Stimulated activated CD4-positive, alpha-beta T cell treated with anti-CD3 and anti-CD28 coated beads, Interleukin-4, amount 100 ng/mL, for 4 hours (primary cell): ENCODE results near the gene TRAF3IP1.
"Not testable (repeated sequence)": the region's sequence is repeated elsewhere in the genome, so short reads cannot be mapped to it uniquely, and the experiment has no call there.

Source experiments
- DNase-seq, 2 experiments: peaks; one replicate each; pipeline ENCODE4 v3.0.0-alpha.2; 2020

The TRAF3IP1 gene

DNA sequence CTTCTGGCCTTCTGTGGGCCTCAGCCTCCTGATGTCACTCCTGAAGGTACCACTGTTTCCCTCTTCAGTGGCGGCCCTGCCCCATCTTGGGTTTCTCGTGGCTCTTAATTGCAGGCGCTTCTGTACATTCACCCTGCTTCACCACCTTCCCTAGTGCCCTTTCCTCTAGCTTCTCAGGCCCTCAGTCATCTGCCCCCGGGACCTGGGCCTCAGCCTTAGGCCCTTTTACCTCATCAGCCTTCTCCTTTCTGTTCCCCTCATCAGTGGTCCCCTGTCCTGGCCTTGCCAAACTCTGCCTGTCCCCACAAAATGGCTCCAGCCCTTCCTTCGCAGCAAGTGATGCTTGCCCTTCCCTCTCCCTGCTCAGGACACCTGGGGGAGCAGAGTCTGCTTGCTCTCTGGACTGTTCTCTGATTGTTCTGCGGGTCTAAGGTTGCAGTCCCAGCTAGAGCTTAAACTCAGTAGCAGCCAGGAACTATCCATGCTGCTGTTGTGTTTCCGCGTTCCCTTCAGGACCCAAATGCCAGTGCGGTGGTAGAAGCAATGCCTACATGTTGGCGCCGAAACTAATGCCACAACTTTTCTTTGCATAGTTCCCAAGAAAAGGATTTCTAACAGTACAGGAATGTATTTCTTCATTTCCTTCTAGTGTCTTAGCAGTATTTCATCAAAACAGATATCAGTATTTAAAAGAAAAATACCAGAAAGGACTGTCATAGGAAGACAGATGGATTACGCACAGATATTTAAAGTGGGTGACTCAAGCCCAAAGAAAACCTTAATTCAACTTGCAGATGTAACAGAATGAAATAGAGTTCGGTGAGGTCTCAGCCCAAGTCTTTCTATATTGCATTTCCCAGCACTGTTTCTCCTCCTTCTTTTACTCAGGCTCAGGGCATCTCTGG, 113.9 kb downstream of the TRAF3IP1 start:
- no peak for DNase-seq

DNA sequence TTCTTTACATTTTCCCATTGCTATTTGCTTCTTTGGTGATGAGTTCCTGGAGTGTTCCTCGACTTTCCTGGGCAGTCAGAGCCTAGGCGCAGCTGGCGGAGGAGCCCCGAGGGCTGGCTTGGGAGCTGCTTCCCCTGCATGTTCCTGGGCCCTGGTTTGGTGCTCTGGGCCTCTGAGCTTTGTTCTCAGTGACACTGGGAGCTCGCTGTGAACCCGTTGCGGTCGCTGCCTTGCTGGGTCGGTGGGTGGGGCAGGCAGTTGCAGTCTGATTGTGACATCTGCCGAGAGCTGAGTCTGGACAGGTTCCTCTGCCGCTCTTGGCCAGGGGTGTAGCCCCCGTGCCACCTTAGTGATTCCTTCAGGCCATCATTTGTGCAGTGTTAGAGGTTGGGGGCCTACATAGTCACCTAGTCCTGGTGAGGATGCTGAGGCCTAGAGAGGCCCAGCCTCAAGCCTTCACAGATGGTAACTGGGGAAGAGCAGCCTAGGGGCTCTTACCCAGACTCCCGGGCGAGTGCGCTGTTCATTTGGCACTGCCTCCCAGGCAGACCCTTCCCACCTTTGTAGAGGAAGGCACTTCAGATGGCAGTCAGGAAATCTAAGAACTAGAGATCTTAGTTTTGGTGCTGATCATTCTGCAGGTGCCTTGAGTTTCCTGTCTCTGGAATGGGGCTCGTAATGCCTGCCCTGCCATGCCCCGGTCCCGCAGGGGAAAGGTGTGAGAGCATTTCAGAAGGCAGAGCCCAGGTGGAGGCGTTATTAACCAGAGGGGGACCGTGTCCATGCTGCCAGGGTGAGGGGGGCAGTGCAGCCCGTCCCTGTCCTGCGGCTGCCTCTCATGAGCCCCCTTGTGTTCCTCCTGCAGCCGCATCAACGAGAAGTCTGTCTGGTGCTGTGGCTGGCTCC, 114.8 kb downstream of the TRAF3IP1 start:
- DNase-seq: no peak

DNA sequence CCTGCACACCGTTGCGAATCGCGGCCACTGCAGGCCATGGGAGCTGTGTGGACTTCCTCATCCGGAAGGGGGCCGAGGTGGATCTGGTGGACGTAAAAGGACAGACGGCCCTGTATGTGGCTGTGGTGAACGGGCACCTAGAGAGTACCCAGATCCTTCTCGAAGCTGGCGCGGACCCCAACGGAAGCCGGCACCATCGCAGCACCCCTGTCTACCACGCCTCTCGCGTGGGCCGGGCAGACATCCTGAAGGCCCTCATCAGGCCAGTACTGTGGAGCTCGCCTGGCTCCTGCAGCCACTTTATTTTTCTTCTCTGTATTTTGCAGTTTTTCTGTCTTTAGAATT, 115.4 kb downstream of the TRAF3IP1 start:
- DNase-seq: no peak

DNA sequence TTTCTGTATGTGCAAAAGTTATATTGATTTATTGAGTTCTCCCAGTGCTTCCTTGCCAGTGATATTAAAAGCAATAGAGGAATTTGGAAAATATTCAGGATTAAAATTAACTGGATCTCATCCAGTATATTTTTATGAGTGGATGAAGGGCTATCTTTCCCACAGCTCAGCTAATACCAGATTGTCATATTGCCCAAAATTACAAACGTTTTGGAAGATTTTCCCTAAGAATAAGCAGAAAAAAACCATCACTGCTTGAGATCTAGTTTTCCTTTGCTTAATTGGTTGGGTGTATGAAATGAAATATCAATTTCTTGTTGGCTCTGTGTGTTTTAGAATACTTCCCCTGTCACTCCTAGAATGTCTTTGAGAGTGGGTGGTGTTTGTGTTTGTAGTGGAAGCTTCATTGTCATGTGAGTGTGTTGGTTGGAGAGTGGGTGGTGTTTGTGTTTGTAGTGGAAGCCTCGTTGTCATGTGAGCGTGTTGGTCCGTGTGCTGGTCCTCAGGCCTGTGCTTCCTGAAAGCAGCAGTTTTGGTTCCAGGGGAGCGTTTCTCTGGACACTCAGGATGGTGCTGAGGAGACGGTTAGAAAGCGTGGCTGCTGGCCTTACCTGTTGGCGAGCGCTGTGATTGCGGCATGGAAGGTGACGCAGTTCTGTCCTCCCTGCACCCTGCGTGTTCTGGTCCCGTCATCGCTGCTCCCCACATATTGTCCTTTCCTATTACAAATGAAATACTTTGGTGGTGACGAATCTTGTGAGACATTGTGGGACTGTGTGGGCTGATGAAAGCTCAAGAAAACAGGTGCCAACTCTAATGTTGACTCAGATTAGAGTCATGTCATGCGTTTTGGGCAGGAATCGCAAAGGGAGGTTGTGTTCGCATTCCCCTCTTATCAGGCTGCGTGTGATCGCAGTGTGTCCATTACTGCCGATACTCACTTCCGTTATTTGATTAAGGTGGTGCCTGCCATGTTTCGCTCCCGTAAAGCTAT, 118.8 kb downstream of the TRAF3IP1 start:
- peak; percentile 40 to 71 for DNase-seq

DNA sequence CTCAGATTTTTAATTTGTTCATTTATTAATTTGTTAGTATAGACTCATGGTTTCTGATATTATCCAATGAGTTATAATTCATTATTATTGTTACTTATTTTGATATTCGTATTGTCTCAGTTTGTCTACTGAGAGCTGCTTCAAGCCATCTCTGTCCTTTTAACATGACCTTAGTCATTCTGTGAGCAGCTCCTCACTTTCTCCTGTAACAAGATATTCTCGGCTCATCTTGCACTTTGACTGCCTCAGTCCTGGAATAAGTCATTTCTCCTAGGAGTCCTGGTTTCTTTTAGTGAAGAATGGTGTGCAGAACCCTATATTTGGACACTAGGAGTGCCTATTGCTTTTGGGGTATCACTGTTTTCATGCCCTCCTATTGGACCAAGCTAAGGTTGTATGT, 119.6 kb downstream of the TRAF3IP1 start:
- no peak for DNase-seq

DNA sequence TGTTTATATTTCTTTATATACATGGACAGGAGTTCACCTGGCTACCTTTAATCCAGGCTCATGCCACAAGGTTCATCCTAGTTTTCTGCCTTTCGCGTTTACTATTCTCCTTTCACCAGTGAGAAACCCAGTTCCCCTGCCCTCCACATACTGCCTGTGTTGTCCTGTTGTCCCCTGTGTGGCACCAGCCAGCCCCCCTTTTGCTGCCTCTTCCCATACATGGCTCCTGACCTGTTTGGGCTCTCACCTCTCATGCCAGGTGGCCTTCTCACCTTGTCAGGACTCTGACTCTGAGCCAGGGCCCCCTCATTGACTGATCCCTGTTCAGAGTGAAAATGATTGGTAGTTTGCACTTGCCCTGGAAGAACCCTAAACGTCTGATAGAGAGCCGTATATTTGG, 120.0 kb downstream of the TRAF3IP1 start:
- DNase-seq: no peak

DNA sequence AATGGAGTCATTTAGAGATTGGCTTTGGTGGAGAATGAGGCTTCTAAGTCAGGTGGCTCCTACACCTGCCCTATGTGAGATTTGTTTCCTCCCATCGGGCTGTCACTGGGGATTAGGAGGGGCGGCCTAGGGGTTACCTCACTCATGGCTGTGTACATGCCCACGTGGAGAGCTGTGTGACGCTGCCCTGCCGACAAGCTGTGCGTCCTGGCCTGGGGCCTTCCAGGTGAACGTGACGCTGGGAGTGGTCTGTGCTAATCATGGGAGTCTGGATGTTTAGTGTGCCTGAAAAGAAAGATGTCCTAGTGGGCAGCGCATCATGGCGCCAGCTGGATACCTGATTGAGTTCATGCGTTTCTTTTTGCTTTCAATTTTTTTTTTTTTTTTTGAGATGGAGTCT, 120.4 kb downstream of the TRAF3IP1 start:
- DNase-seq: no peak

DNA sequence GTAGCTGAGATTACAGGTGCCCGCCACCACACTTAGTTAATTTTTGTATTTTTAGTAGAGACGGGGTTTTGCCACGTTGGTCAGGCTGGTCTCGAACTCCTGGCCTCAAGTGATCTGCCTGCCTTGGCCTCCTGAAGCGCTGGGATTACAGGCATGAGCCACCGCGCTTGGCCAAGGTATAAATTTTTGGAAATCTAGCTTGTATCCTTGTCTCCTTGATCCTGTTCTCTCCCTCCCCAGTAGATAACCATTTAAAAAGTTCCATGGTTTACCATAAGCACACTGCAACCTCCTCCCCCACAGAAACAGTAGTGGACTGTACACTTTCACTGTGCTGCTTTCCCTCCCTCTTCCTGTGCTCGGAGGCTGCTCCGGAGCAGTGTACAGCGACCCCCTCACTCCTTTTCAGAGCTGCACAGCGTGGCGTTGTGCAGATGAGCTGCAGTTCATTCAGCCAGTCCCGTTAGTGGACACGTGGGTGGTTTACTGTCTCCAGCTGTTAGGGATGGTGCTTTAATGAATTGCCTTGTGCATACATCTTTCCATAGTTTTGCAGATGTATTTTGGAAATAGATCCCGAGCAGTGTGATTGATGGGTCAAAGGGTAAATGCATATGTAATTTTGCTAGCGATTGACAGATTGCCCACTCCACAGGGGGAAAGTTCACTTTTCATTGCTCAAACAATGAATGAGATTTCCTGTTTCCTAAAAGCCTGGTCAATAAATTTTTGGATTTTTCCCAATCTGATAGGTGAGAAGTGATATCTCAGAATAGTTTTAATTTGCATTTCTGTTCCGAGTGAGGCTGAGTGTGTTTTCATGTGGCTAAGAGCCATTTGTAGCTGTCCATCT, 121.2 kb downstream of the TRAF3IP1 start:
- no peak for DNase-seq

DNA sequence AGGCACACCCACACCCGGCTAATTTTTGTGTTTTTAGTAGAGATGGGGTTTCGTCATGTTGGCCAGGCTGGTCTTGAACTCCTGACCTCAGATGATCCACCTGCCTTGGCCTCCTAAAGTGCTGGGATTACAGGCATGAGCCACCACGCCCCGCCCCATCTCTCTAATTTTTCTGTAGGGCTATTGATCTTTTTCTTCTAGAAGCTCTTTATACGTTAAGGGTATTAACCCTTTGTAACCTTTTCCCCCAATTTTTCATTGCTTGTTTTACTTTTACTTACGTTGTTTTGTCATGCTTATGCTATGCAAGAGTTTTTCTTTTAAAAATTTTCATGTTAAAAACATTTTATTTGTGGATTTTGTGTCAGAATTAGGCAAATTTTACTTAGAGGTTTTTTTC, 121.9 kb downstream of the TRAF3IP1 start:
- DNase-seq: not testable (repeated sequence)

DNA sequence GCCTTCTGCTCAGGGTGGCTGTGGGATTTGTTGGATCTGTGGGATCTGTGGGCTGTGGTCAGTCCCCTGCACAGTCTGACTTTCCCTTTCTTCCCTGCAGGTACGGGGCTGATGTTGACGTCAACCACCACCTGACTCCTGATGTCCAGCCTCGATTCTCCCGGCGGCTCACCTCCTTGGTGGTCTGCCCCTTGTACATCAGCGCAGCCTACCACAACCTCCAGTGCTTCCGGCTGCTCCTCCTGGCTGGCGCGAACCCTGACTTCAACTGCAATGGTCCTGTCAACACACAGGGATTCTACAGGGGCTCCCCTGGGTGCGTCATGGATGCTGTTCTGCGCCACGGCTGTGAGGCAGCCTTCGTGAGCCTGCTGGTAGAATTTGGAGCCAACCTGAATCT, 123.9 kb downstream of the TRAF3IP1 start:
- DNase-seq: no peak

DNA sequence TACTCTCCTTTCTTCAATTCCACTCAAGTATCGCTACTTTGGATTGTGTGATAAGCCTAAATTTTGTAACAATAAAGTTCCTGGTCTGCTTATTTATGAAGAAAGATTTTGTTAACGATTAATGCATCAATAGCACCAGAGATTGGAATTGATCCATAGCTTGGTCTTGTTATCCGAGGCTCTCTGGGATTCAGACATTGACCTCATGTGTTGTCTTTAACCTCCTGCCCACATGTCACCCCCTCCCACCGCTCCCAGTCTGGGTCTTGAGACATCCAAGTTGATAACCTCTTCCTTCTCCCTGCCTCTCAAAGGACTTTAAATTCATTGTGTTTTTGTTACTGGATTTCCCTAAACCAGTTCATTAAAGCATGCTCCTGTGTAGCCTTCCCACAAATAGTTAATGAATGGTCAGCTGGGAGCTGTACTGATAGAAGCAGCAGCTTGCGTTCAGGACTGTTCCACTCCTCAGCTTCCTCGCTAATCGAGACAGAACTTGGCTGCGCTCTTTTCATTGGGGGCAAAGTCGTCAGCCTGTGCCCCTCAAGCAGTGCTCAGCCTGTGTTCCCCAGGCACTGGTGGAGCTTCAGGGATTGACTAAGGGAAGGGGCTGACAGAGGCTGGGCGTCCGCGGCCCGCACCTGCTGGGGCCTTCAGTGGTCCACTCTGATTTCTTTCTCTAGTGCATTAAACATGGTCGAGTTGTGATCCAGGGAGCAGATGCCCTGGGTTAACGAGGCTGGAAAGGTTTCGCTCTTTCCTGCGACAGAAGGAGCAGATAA, 125.3 kb downstream of the TRAF3IP1 start:
- DNase-seq: no peak

DNA sequence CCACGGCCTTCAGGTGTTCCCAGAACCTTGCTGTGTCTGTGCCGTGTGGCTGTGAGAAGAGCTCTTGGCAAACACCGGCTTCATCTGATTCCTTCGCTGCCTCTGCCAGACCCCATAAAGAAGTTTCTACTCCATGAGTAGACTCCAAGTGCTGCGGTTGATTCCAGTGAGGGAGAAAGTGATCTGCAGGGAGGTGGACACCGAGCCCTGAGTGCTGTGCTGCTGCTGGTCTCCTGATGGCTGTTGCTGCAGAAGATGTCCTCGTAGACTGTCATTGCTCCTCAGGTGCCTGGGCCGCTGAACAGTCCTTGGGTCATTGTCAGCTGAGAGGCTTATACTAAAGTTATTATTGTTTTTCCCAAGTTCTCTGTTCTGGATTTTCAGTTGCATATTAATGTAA, 126.1 kb downstream of the TRAF3IP1 start:
- no peak for DNase-seq

DNA sequence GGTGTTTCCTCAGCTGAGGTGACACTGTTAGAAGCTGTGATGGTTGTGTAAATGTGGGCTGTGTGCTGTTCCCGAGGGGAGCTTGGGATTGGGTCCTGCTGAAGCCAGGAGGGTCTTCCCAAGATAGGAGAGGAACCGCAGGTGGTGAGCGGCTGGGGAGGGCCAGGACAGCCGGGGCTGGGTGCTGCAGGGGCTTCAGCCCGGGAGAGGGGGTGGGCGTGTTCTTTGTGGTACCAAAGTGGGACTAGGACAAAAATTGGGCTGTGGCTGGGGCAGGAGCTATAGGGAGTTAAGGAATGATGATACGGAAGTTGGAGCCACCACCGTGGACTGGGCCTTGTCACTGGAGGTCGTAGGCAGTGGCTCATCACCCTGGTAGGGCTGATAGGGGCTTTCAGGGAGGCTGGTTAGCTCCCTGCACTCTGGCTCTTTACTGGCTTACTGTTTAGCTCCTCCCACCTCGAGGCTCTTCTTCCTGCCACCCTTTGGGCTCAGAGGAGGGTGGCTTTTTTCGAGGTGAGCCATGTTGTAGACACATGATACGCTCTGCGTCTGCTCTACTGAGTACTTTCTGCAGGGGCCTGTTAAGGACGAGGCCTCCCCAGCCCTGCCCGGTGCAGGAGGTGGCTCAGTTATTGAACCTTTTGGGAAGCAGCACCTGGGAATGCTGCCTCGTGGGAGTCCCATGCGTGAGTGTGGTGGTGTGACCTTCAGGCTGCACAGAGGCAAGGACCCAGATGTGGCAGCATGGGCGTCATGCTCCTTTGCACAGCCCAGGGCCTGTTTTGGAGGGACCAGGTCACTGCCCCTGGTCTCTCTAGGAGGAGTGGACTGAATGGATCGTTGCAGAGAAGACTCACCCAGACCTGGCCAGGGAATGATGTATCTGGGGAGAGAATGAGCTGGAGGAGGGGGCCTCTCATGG, 128.0 kb downstream of the TRAF3IP1 start:
- no peak for DNase-seq

DNA sequence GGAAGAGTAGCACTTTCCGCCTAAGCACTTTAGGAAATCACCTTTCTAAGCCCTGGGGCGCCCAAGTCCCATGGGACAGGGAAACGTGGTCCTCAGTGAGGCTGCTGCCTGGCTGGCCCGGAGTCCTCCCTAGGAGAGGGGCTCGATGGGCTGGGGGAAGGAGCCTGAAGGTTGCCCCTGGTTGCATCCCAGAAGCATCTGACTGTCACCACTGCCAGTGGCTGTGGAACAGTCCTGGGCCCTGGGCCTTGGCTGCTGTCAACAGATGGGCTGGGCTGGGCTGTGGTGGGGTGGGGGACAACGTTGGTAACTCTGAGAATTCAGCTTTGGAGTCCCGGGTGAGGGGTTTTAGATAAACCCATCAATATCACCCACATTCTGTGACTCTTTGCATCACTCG, 128.9 kb downstream of the TRAF3IP1 start:
- DNase-seq: no peak

DNA sequence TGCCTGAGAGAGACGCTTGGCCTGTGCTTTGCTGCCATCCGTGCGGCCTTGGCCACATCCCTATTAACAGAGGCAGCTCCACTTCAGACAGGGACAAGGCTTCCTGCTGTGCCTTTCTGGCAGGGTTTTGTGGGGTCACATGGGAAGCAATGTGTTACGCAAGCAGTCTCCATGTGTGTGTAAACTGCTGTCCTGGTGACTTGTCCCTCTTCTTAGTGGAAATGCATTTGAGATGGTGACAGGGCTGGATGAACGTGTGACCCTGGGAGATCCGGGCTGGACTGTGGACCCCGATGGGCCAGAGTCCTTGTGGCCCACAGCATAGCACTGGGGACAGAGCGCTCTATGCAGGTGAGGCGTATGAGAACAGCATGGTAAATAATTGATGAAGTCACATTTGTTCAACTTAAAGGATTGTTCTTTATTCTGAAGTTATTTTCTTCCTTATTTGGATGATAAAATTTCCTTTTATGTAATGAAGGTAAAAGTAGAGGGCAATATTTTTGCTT, 129.6 kb downstream of the TRAF3IP1 start:
- no peak for DNase-seq

DNA sequence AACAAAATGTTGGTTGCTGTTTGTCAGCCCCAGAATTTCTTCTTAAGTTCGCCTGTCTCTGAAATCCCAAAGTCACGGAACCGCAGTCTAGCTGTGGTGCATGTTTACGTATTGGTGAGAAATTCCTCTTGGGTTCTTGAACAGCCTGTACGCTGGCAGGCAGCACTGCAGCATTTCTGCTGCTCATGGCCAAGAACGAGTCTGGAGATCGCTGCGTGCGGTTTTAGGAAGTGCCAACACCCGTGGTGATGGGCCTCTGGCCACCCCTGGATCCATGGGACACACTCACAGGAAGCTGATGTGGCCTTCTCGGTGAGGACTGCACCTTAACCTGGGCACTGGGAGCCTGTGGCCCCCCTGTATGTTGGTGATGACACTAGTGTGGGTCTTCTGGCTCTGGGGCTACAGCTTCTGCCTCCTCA, 130.1 kb downstream of the TRAF3IP1 start:
- no peak for DNase-seq
